Mesendoderm (in vitro differentiated cells): ENCODE results near the gene DDX1.

Experiments used
- DNase-seq: peaks from one replicate; pipeline ENCODE4 v3.0.0; 2013
- H2AK5ac ChIP-seq: 2 replicates; pipeline ENCODE4 v1.6.1; 2013; ENCODE audit warnings: low read length, inconsistent platforms
- H2BK120ac ChIP-seq: 2 replicates; pipeline ENCODE4 v1.6.1; 2013; ENCODE audit warnings: low read depth, mild to moderate bottlenecking, low read length, moderate library complexity, mixed read lengths
- H2BK15ac ChIP-seq: replicated peaks from 2 replicates; pipeline ENCODE4 v1.6.1; 2013; ENCODE audit warnings: low read depth, mild to moderate bottlenecking, moderate library complexity
- H2BK5ac ChIP-seq: 2 replicates; pipeline ENCODE4 v1.6.1; 2013; ENCODE audit warnings: low read length, inconsistent platforms
- H3K18ac ChIP-seq: 2 replicates; pipeline ENCODE4 v1.6.1; 2013; ENCODE audit warnings: mild to moderate bottlenecking, low read length, mixed read lengths
- H3K23ac ChIP-seq: one replicate; pipeline ENCODE4 v1.6.1; 2013; ENCODE audit warnings: low read length
- H3K27ac ChIP-seq: 2 replicates; pipeline ENCODE4 v1.5.1; 2013; ENCODE audit warnings: low read depth, mild to moderate bottlenecking, inconsistent platforms, low read length, moderate library complexity
- H3K27me3 ChIP-seq: 2 replicates; pipeline ENCODE4 v1.6.1; 2013; ENCODE audit warnings: low read length, control low read depth, mild to moderate bottlenecking, inconsistent platforms; ENCODE audit not compliant: insufficient read depth, poor library complexity
- H3K36me3 ChIP-seq: 2 replicates; pipeline ENCODE4 v1.6.1; 2013; ENCODE audit warnings: low read length, inconsistent platforms; ENCODE audit not compliant: control insufficient read depth, insufficient read depth
- H3K4ac ChIP-seq: one replicate; pipeline ENCODE4 v1.6.1; 2013; ENCODE audit warnings: low read depth, mild to moderate bottlenecking, low read length, moderate library complexity
- H3K4me1 ChIP-seq: 2 replicates; pipeline ENCODE4 v1.6.1; 2013; ENCODE audit warnings: low read depth, low read length, inconsistent platforms; ENCODE audit not compliant: control insufficient read depth
- H3K4me2 ChIP-seq: 2 replicates; pipeline ENCODE4 v1.6.1; 2013; ENCODE audit warnings: low read length
- H3K4me3 ChIP-seq: 2 replicates; pipeline ENCODE4 v1.5.1; 2013; ENCODE audit warnings: mild to moderate bottlenecking, low read length
- H3K56ac ChIP-seq: one replicate; pipeline ENCODE4 v1.6.1; 2013; ENCODE audit warnings: low read length
- H3K79me1 ChIP-seq: 2 replicates; pipeline ENCODE4 v1.6.1; 2013; ENCODE audit warnings: low read length, inconsistent platforms
- H3K79me2 ChIP-seq: 2 replicates; pipeline ENCODE4 v1.6.1; 2013; ENCODE audit warnings: mild to moderate bottlenecking, low read length; ENCODE audit not compliant: control insufficient read depth, insufficient read depth
- H3K9ac ChIP-seq: 2 replicates; pipeline ENCODE4 v1.6.1; 2013; ENCODE audit warnings: low read length, inconsistent platforms
- H4K5ac ChIP-seq: one replicate; pipeline ENCODE4 v1.6.1; 2013; ENCODE audit warnings: low read length
- H4K8ac ChIP-seq: one replicate; pipeline ENCODE4 v1.6.1; 2013; ENCODE audit warnings: low read depth, mild to moderate bottlenecking, control low read depth, low read length, moderate library complexity
- WGBS: extraction: QIAGEN DNeasy Blood & Tissue Kit; methylation state at CpG from one replicate; pipeline ENCODE4 v1.1.7; 2013; ENCODE audit warnings: low lambda C conversion rate, missing lambda C conversion rate; ENCODE audit not compliant: insufficient coverage; ENCODE audit errors: extremely low coverage; 5-methylcytosine and 5-hydroxymethylcytosine counted together

The DDX1 gene

DNA sequence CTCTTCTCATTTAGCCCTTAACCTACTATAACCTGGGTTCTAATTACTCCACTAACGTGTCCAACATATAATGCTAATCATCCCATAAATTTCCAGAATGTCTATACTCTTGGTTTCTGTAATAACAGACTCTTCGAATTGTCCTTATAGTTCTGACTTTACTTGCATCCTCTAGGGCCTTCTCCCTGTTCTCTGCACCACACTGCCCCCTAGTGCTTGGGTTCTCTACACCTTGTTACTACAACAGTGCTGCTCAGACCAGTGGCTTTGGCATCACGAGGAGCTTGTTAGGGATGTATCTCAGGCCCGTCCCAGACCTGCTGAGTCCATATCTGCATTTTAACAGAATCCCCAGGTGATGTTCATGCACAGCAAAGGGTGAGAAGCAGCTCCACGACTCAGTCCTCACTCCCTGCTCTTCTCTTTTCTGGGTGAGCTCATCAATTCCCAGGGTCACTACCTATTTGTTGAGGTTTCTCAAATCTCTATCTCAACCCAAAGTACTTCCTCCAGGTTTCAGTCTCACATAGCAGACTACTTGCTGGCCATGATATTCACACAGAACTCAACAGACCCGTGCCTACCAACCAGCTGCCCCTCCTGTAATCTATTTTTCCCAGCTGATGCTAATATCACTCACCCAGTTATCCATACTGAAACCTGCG, 14.5 kb upstream of the DDX1 start:
- H3K18ac ChIP-seq, result no peak overlapping the region
- 100% methylated on average over 1 of the region's 7 CpGs for whole genome bisulfite sequencing
- H3K4me1 ChIP-seq, result no peaks in the 10 kb centered on the region
- H3K4me3 ChIP-seq, result no peak overlapping the region
- H2BK120ac ChIP-seq, result no peak overlapping the region
- H3K56ac ChIP-seq, result no peak overlapping the region
- H3K4me2 ChIP-seq, result no peak overlapping the region
- no peaks in the 10 kb centered on the region for H3K36me3 ChIP-seq
- no peak overlapping the region for H2BK15ac ChIP-seq
- H2AK5ac ChIP-seq, result no peak overlapping the region
- DNase-seq, result peak; percentile 92
- H3K79me1 ChIP-seq, result no peaks in the 10 kb centered on the region
- H3K9ac ChIP-seq, result no peak overlapping the region
- H2BK5ac ChIP-seq, result no peak overlapping the region
- H4K8ac ChIP-seq, result no peak overlapping the region
- H3K27me3 ChIP-seq, result no peaks in the 10 kb centered on the region
- no peak overlapping the region for H3K27ac ChIP-seq
- H4K5ac ChIP-seq, result no peak overlapping the region
- no peaks in the 10 kb centered on the region for H3K79me2 ChIP-seq
- H3K23ac ChIP-seq, result no peak overlapping the region
- H3K4ac ChIP-seq, result no peak overlapping the region

DNA sequence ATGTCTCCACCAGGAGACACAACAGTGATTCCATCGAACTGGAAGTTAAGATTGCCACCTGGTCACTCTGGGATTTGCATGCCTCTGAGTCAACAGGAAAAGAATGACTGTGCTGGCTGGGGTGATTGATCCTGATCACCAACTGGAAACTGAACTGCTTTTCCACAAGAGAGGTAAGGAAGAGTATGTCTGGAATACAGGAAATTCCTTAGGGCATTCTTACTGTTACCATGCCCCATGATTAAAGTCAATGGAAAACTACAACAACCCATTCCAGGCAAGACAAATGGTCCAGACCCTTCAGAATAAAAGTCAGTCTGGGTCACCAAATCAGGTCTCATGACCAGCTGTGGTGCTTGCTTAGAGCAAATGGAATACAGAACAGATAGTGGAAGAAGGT, 12.0 kb upstream of the DDX1 start:
- Histone ChIP-seq H3K9ac (no peak overlapping the region), H3K4me2 (no peak overlapping the region), H4K5ac (no peak overlapping the region), H4K8ac (no peak overlapping the region), H2BK5ac (no peak overlapping the region), H2BK120ac (no peak overlapping the region), H3K4ac (no peak overlapping the region), H3K79me2 (no peaks in the 10 kb centered on the region), H2AK5ac (no peak overlapping the region), H2BK15ac (no peak overlapping the region), H3K4me3 (no peak overlapping the region), H3K36me3 (no peaks in the 10 kb centered on the region), H3K56ac (no peak overlapping the region), H3K18ac (no peak overlapping the region), H3K27ac (peak overlapping the region; percentile 22), H3K79me1 (no peaks in the 10 kb centered on the region), H3K27me3 (no peaks in the 10 kb centered on the region), H3K4me1 (no peaks in the 10 kb centered on the region), H3K23ac (no peak overlapping the region)
- DNase-seq, result peak; percentile 92
- no CpG with 5 or more reads among the region's 1 CpG for WGBS

DNA sequence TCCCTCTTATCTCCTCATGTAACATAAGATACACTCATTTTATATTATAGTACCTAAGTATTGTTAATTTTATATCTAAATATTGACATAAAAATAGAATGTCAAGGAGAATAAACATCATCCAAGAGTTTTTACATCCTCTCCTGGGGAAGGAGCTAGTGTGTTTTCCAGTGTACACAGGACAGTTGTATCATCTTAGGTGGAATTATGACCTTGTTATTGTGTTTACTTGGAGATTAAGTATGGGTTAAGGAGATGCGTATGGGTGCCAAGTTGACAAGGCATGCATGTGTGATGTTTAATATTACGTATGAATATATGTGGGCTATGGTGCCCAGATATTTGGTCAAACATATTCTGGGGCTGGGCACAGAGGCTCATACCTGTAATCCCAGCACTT, 11.2 kb upstream of the DDX1 start:
- Histone ChIP-seq H3K27ac (no peak overlapping the region), H3K4me3 (no peak overlapping the region)

DNA sequence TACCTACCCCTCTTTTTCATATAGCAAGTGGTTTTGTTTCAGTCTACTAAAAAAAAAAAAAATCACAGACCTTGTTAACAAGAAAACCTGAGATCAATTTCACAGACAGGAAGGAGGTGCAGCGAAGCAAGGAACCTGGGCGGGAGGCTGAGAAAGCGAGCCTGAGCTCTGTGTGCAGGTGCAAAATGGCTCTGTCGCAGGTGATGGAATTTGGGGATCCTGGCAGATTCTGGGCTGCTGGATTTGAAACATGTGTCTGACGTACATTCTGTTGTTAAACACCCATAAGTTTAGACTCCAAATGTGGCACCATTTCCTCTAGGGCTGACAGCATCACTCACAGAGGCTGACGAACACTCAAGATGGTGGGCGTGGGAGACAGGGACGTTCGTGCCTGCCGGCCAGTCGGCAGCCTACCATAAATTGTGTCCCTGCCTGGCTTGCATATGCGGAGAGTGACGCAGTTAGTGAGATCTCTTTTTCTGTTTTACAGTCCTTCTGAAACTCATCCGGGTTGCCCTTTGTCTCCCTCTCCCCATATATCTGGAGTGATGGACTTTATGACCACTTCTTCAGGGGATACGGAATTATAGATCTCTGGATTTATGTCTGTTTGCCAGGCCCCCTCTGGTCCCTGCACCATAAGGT, 8.8 kb upstream of the DDX1 start:
- no peak overlapping the region for H2BK5ac ChIP-seq
- H3K4me3 ChIP-seq, result no peak overlapping the region
- H2BK15ac ChIP-seq, result no peak overlapping the region
- no peak overlapping the region for H3K23ac ChIP-seq
- DNase-seq, result no peak
- no peak overlapping the region for H3K18ac ChIP-seq
- no CpG with 5 or more reads among the region's 15 CpGs for WGBS
- H3K4me2 ChIP-seq, result no peak overlapping the region
- H4K5ac ChIP-seq, result no peak overlapping the region
- no peaks in the 10 kb centered on the region for H3K36me3 ChIP-seq
- no peak overlapping the region for H4K8ac ChIP-seq
- H2BK120ac ChIP-seq, result no peak overlapping the region
- no peaks in the 10 kb centered on the region for H3K79me1 ChIP-seq
- no peak overlapping the region for H2AK5ac ChIP-seq
- H3K27me3 ChIP-seq, result no peaks in the 10 kb centered on the region
- H3K79me2 ChIP-seq, result no peaks in the 10 kb centered on the region
- no peak overlapping the region for H3K9ac ChIP-seq
- no peak overlapping the region for H3K27ac ChIP-seq
- no peak overlapping the region for H3K4ac ChIP-seq
- H3K56ac ChIP-seq, result no peak overlapping the region
- H3K4me1 ChIP-seq, result no peaks in the 10 kb centered on the region

More for the DNA sequence above, 11.2 kb upstream of the DDX1 start:
- WGBS, result 100% methylated on average over 2 of the region's 2 CpGs
- Histone ChIP-seq H3K56ac (no peak overlapping the region), H2BK120ac (no peak overlapping the region), H3K4ac (no peak overlapping the region), H3K27me3 (no peaks in the 10 kb centered on the region), H3K79me1 (no peaks in the 10 kb centered on the region), H2AK5ac (no peak overlapping the region), H2BK15ac (no peak overlapping the region), H3K9ac (no peak overlapping the region), H3K4me1 (no peaks in the 10 kb centered on the region), H4K8ac (no peak overlapping the region), H3K79me2 (no peaks in the 10 kb centered on the region), H3K18ac (no peak overlapping the region), H3K36me3 (no peaks in the 10 kb centered on the region), H3K23ac (no peak overlapping the region), H4K5ac (no peak overlapping the region), H3K4me2 (no peak overlapping the region), H2BK5ac (no peak overlapping the region)
- DNase-seq, result no peak

DNA sequence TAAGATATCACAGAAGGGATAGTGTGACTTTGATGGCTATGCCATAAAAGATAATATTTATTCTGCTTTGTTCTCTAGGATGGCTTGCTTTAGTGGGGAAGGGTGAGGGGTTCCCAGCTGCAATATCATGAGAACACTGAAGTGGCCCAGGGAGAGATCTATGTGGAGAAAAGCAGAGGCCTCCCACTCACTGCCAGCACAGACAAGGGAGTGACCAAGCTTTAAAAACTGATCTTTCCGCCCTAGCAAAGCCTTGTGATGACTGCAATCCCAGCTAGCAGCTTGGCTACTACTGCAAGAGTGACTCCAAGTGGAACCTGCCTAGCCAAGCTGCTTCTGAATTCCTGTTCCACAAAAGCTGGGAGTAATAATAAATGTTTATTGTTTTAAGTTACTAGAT, 7.8 kb upstream of the DDX1 start:
- Histone ChIP-seq H3K4me1 (no peaks in the 10 kb centered on the region), H3K79me2 (no peaks in the 10 kb centered on the region), H3K4me3 (no peak overlapping the region), H2AK5ac (no peak overlapping the region), H3K56ac (no peak overlapping the region), H4K8ac (no peak overlapping the region), H2BK15ac (no peak overlapping the region), H3K9ac (no peak overlapping the region), H3K27me3 (no peaks in the 10 kb centered on the region), H3K18ac (no peak overlapping the region), H3K79me1 (no peaks in the 10 kb centered on the region), H4K5ac (no peak overlapping the region), H2BK5ac (no peak overlapping the region), H3K27ac (no peak overlapping the region), H3K4ac (no peak overlapping the region), H3K4me2 (no peak overlapping the region), H3K23ac (no peak overlapping the region), H2BK120ac (no peak overlapping the region), H3K36me3 (no peaks in the 10 kb centered on the region)
- WGBS, result no CpG with 5 or more reads among the region's 1 CpG
- DNase-seq, result no peak

DNA sequence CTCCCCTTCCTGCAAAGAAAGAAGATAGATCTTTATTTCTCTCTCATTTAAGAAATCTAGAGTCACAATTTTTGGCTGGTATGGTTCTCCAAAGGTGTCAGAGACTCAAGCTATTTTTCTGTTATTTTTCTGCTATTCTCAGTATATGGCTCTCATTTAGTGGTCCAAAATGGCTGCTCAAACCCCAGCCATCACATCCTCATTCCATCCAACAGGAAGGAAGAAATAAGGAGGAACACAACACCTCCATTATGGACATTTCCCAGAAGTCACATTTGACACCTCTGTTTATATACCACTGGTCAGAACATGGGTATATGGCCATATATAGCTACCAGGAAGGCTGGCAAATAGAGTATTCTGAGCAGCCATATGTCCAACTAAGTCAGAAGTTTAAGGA, 7.4 kb upstream of the DDX1 start:
- no peaks in the 10 kb centered on the region for H3K27me3 ChIP-seq
- no peak overlapping the region for H2BK5ac ChIP-seq
- H4K5ac ChIP-seq, result no peak overlapping the region
- H3K4me2 ChIP-seq, result no peak overlapping the region
- H3K4me3 ChIP-seq, result no peak overlapping the region
- no peaks in the 10 kb centered on the region for H3K79me2 ChIP-seq
- H2AK5ac ChIP-seq, result no peak overlapping the region
- H3K36me3 ChIP-seq, result no peaks in the 10 kb centered on the region
- no peak overlapping the region for H3K23ac ChIP-seq
- H2BK120ac ChIP-seq, result no peak overlapping the region
- no peak overlapping the region for H3K18ac ChIP-seq
- no peak overlapping the region for H3K4ac ChIP-seq
- DNase-seq, result no peak
- H3K4me1 ChIP-seq, result no peaks in the 10 kb centered on the region
- H4K8ac ChIP-seq, result no peak overlapping the region
- no peak overlapping the region for H3K27ac ChIP-seq
- H3K56ac ChIP-seq, result no peak overlapping the region
- H3K9ac ChIP-seq, result no peak overlapping the region
- H2BK15ac ChIP-seq, result no peak overlapping the region
- no peaks in the 10 kb centered on the region for H3K79me1 ChIP-seq
